Stimulated activated CD8-positive, alpha-beta memory T cell treated with anti-CD3 and anti-CD28 coated beads, Interleukin-7, amount 100 ng/mL, for 1 hour (primary cell): ENCODE measurements around the gene GSDME.
"Not testable (repeated sequence)": the region's sequence is repeated elsewhere in the genome, so short reads cannot be mapped to it uniquely, and the experiment has no call there.

ENCODE experiments used
- DNase-seq, 2 donors: peaks; one replicate each; pipeline ENCODE4 v3.0.0-alpha.2; 2020; ENCODE audit warnings: low read depth in 2 of 2

The GSDME gene

DNA sequence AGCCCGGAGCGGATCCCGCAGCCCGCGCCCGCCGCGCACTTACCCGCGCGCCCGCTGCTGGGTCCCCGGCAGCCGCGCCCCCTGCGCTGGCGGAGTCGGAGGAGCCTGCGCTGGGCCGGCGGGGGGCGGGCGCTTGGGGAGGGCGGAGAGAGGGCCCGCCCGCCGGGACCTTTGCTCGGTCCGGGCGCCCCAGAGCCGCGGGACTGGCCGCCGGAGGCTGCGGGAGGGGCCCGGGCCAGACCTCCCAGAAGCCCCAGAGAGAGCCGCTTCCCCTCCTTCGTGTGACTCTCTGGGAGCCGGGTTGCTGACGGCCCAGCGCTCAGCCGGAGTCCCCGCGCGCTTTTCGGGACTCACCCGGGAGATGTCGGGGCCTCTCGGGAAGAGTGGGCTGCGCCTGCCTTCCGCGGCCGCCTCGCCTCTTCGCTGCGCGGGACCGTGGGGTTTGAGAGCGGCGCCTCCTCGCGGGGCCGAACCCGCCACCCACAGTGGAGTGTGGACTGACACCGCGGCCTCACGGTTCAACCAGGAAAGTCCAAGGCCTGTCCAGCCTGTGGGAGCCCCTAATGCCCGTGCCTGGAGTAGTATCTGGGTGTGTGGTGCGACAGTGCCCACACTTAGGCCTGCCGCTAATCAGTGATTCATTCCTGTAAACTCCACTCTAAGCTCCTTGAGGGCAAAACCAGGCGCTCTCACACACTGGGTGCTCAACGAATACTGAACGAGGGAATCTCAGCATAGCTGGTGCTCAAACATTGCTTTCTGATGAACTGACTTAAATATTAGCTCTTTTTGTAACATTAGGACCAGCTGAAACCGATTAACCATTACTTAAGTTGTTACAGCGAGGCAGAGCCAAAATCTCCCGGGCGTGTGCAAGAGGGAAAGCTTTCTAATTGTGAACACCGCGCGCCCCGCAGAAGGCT is at the start of gene GSDME:
GSDME (minus strand) TSS at position 112 of the 923 bp plus-strand sequence. CDS start 7,690 bp downstream, outside the sequence.
- no peak for DNase-seq

DNA sequence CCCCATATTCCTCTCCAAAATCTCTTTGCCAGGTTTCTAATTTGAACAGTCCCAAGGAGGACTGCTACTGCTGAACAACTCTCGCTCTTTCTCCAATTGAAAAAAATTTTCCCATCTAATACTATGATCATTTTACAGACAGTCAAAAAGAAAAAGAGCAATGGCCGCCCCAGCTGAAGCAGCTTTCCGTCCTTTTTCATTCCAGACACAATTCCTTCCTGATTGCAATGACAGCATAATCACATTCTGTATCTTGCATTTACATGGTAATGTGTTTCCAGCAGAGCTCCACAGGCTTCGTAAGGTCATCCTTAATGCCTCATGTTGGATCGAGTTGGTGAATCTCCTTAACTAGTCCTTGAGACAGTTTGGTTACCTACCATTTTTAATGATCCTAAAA is 45.0 kb upstream of the GSDME start:
- DNase-seq, result no peak

DNA sequence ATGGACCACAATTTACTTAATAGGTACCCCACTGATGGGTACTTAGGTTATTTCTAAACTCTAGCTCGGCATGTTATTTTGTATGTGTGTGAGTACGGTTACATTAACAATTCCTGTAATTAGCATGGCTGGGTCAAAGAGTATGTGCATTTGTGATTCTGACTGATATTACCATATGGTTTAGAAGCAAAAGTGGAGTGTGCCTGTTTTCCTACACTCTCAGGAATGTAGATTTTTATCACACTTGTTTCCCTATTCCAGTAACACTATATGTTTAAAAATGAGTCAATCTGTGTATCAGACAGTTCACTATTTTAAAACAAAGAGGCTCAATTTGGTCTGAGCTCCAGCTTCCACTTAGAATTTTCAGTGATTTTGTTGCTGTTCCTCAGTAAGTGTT is 44.6 kb upstream of the GSDME start:
- no peak for DNase-seq

DNA sequence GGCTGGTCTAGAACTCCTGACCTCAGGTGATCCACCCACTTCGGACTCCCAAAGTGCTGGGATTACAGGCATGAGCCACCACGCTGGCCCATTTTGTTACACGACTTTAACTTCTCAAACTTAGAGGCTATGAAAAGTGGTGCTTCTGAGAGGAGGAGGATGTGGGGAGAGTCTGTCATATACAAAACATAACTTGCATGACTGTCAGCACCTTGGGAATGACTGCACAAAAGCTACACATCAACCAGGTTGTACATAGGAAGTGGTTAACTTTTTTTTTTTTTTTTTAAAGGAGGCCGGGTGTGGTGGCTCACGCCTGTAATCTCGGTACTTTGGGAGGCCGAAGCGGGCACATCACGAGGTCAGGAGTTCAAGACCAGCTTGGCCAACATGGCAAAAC is 43.4 kb upstream of the GSDME start:
- no peak for DNase-seq

DNA sequence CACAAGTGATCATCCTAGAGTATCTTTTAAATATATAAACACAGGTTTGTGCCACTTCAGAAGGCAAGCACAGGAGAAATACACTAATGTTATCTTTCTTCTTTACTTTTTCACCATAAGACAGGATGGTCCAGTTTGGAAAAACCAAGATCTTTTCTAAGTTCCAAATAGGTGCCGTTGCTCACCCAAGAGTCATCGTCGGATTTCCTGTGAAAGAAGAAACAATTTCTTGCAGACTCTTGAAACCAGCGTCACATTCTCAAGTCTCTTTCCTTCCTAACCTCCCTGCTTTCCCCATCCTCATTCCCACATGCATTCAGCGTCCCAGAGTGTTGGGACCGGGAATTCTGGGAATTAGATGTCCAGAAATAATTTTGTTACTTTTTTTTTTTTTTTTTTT is 42.8 kb upstream of the GSDME start:
- DNase-seq, result no peak

DNA sequence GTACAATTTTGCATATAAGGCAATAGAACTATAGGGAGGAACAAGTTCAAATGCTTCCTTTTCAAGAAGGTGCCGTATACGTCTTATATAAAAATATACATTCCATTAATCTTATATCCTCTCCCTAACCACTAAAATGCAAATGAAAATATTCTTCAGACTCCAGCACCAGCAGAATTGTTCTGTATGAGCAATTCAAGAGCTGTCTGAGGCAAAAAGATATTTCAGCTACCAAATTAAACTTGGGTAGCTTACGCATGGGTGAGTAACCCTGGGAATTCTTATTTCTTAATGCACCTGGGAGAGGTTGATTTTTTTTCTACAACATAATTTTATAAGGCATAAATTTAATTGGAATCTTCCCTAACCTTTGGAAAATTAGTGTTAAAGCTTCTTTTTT is 42.2 kb upstream of the GSDME start:
- no peak for DNase-seq

DNA sequence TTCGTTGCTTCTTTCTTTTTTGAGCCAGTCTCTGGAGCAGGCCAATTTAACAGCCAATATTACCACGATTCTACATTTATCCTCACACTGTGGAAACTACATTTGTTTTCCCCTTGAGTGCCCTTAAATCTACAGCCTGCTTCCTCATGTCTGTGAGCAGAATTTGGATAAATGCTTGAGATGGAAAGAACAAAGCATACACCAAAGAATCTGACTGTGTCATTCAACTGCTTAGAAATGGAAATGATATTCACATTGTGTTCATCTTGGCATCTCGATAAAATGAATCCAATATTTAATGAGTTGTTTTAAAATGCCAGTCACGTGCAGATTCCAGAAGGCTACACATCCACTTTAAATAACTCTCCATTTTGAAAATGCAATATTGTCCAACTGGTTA is 41.0 kb upstream of the GSDME start:
- DNase-seq, result no peak

DNA sequence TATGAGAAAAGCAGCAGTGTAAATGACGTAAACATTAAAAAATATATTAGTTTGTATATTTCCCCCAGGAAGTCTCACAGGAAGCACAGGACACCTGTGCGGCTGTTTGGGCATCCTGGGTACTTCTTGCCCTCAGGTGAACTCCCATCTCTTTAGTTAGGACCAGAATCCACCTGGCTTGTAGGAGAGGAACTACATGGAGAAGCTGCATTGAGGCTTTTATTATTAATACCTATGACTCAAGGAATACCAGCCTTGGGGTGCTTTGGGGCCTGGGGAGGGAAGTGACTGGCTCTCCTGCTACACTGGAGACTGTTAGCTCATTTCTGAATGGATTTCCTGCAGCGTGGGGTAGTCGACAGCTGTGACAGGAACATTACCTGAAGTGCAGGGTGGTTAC is 40.0 kb upstream of the GSDME start:
- DNase-seq, result no peak

DNA sequence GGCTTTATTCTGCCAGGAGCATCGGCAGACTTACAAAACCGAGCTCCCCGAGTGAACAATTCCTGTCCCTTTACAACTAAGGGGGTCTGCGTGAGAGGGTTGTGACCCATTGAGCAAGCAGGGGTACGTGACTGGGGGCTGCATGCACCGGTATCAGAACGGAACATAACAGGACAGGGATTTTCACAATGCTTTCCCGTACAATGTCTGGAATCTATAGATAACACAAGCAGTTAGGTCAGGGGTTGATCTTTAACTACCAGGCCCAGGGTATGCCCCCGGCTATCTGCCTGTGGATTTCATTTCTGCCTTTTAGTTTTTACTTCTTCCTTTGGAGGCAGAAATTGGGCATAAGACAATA is 38.1 kb upstream of the GSDME start:
- no peak for DNase-seq

DNA sequence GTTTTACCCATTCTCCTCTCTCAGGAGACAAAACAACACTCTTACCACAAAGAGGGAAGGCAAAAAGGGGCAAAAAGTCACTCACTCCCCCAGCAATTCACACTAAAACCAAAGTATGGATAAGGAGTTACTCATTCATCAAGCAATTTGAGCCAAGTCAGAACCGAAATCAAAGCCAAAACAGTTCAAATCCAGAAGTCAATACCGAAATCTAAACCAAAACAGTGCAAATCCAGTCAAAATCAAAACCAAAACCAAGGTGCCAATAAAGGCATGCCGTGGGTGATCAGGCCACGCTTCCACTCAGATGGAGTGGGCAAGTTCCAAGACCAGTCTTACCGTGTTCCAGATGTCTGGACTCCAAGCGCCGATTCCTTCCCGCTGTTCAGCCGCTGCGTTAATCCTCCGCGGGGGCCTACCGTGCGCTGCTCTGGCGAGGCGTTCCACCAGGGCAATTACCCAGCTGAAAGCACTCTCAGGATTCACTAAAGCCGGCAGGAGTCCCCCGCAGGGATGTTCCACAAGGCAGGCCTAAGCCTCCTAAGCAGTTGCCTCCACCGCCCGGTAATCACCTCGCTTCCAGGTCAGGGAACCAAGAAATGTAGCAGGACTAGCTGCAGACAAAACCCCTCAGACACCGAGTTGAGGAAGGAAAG is 37.6 kb upstream of the GSDME start:
- DNase-seq, result not testable (repeated sequence)

DNA sequence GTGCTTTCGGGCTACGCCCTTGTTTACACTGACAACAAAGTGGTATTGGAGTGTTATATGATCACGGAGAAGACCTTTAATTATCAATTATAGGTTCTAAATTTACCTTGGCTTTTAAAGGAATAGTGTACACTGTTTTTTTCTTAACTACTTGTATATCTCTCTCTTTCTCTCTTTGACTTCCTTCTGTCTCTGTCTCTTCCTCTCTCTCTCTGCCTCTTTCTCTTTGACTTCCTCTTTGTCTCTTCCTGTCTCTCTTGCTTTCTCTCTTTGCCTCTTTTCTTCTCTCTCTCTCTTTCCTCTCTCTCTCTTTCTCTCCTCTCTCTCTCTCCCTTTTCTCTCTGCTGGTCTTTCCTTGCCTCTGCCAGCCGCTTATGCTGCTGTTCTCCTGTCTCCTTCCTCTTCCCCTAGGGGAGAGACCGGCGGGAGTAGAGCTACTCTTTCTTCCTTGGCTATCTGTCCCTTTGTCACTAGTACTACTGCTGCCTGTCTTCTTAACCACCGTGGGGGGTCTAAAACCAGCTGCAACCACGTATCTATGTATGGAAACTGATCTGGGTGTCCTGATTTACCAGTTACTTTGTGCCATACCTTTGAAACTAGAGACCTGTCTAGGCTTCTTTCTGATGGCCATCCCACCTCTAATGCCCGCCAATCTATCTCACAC is 36.9 kb upstream of the GSDME start:
- DNase-seq, result no peak

DNA sequence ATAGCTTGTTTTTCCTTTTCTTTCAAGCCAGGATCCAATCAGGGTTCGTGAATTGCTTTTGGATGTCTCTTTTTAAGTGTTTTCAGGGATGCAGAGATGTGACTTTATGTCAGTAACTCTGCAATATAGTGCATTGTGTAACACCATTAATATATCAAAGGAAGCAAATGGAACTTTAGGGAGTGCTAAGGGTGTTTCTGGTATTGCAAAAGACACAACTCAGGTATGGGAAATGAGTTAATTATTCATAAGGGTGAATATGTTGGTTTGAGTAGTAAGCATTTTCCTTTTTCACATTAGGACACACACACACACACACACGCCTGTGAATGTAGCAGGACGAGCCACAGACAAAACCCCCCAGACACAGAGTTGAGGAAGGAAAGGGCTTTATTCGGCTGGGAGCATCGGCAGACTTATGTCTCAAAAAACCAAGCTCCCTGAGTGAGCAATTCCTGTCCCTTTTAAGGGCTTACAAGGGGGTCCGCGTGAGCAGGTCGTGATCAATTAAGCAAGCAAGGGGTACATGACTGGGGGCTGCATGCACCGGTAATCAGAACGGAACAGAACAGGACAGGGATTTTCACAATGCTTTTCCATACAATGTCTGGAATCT is 31.8 kb upstream of the GSDME start:
- DNase-seq, result no peak

DNA sequence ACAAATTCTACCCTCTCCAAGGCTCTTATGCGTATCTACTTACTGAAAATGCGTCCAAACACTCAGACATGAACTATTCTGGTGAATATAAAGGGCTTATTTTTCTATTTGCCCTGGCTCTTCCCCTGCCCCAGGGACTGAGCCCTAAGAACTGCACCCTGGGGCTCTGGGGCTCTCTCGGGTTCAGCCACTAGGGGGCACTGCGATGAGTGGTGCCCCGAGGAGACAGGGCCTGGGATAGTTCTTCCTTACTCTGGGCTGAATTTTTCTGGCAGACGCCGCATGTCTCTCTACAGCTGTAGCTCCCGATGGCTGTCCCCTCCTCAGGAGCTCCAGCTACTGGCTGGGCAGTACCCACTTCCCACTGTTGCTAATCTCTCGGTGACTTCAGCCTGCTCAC is 30.8 kb upstream of the GSDME start:
- no peak for DNase-seq

DNA sequence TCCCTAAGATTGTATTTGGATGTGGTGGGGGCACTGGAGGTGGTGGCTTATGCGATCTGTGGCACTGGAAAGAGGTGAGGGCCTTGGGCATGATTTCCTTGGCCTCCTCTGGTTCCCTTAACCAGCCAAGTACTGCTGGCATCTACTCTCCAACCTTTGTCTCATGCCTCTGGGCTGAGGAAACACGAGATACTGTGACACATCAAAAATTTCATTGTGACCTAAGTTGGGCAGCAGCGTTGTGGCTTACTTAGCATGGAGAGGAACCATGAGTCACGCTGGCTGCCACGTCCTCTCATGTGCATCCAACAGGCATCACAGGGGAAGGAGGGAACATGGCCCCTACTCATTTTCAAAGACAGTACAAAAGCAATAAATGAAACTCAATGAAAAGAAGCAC is 29.7 kb upstream of the GSDME start:
- no peak for DNase-seq

DNA sequence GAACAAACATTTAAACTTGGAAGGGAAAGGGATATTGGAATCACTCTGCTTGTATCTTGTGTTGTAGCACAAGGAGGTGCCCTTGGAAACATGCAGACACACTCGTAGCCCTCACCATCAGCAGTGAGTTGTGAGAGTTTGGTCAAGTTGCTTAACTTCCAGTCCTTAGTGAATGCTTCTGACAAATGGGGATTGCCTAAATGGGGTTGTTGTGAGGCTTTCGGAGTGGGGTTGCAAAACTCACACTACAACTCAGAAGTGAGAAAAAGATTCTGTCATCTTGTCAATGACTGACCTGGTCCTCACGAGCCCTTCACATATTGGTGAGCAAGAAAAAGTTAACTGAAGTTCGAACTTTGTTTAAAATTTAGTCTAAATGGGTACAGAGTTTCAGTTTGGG is 29.0 kb upstream of the GSDME start:
- DNase-seq, result no peak

DNA sequence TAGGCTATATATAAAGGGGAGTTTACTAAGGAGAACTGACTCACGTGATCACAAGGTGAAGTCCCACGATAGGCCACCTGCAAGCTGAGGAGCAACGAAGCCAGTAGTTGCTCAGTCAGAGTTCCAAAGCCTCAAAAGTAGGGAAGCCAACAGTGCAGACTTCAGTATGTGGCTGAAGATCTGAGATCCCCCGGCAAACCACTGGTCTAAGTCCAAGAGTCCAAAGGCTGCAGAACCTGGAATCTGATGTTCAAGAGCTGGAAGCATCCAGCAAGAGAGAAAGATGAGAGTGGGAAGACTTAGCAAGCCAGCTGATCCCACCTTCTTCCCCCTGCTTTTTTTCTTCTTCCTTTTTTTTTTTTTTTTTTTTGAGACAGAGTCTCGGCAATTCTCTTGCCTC is 27.0 kb upstream of the GSDME start:
- no peak for DNase-seq

DNA sequence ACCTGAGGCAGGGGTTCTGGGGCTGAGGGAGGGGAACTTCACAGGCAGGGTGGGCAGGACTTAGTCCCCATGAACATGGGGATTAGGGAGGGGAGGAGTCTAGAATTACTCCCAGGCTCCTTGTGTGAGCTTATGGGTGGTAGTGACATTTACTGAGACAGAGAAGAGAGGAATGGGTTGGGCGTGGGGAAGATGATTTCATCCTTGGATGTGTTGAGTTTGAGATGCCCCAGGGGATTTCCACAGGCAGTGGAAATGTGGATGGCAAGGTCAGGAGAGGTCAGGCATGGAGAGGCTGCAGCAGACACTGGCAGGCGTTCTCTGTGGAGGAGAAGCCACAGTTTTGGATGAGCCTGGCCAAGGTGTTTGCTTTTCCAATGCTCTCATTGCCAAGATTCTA is 26.4 kb upstream of the GSDME start:
- DNase-seq, result no peak

DNA sequence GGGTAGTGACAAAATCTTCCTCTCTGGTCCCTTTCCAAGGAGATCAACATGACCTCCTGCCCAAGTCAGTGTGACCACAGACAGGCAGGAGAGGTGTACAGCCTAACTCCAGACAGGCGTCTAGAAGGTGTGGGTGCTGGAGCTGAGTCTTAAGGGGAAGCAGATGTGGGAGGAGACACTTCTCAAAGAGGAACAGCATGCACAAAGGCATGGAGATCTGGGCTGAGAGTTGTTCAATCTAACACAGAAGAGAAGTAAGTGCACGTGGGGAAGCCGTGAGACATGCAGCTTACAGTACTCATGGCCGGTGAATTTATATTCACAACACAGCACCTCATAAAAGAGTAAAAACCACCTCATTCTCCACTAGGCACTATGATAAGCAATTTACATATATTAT is 23.8 kb upstream of the GSDME start:
- DNase-seq, result no peak

DNA sequence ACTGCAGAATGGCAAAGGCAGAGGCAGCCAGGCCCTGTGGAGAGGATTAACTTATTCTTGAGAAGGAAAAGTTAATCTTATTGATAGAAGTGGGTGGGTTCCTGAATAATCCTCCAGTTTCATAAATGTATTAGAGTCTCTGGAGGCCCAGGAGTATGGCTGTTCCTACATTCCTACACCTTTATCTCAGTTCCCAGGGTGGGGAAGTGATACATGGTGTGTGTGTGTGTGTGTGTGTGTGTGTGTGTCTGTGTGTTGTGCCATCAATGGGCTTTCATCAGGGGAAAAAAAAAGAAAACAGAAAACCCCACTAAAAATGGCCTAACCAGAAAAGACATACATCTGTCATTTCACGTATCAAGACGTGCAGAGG is 22.0 kb upstream of the GSDME start:
- no peak for DNase-seq

DNA sequence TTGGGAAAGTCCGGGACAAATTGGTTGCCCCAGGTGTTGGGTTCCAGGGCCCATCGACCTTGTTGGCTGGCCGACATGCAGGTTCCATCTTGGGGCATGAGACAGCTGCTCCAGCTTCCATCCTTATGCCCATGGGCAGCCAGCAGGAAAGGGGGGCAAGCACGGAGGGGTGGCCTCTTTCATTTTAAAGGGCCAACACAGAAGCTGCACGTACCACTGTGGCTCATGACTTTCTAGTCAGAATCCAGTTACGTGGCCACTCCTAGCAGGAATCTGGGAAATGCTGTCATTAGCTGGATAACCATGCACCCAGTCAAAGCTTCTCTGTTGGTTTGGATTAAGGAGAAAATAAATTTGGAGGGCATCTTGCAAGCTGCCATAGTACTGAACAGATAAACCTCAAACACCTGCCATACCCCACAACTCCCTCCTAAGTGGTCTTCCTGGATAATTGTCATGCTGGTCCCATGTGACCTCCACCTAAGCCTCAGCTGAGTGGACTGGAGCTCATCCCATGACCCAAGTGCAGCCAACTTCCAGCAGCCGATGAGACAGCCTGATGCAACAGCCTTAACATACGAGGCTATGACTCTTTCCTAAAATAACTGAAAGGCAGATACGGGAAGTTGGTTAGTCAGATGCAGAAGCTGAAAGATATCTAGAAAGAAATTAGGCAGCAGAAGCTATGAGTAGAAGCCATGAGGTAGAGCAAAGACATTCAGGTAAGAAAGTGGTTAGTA is 21.4 kb upstream of the GSDME start:
- no peak for DNase-seq

DNA sequence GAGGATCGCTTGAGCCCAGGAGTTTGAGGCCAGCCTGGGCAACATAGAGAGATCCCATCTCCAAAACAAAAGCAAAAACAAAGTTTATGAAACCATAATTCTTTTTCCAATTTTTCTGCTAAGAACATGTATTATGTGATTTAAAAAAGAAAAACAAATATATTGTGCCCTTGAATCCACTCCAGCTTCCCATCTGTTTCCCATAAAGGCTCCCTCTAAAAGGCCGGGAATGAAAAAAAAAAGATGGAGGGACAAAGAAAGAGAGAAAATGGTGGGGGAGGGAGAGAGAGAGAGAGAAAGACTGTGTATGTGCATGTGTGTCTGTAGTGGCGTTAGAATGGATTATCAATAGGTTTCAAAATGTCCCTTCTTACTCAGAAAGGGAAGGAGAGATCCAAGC is 20.5 kb upstream of the GSDME start:
- no peak for DNase-seq

DNA sequence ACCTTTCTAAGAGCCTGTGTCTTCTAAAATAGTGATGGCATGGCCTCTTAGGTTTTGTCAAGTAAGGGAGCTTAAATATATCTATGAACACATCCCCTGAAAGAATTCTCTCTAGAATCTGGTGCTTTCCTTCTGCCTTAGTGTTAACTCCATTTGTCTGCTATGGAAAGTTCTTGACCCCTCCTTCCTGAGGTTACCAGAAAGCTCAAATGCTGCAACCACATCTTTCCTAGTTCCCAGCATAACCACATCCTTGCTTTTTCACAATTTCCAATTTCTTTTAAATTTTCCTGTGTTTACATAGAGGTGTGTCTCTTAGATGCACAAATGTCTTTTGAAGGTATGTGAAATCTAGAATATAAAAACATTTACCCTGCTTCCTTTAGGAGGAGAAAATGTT is 16.4 kb upstream of the GSDME start:
- no peak for DNase-seq
